Measurements from ENCODE around the gene STX8. TPM values are rescaled to one million over a fixed set of nuclear protein-coding genes. Genes with fewer than 3 reads are reported as not detected.
A peak's percentile ranks its signal among the peaks of the same experiment; 100 is the strongest.

STX8 gene
- total RNA-seq, 4 donors from 2014 or later: 22.0 to 67.3 (median 46.5) TPM

- intact Hi-C loops (cut with DNase I; ENCODE audit: low total_unique reads): no loop called here
- TF ChIP-seq POLR2A (IDR thresholded peaks at IDR 0.05): no peak
- TF ChIP-seq, protein P1, sequence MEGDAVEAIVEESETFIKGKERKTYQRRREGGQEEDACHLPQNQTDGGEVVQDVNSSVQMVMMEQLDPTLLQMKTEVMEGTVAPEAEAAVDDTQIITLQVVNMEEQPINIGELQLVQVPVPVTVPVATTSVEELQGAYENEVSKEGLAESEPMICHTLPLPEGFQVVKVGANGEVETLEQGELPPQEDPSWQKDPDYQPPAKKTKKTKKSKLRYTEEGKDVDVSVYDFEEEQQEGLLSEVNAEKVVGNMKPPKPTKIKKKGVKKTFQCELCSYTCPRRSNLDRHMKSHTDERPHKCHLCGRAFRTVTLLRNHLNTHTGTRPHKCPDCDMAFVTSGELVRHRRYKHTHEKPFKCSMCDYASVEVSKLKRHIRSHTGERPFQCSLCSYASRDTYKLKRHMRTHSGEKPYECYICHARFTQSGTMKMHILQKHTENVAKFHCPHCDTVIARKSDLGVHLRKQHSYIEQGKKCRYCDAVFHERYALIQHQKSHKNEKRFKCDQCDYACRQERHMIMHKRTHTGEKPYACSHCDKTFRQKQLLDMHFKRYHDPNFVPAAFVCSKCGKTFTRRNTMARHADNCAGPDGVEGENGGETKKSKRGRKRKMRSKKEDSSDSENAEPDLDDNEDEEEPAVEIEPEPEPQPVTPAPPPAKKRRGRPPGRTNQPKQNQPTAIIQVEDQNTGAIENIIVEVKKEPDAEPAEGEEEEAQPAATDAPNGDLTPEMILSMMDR (IDR thresholded peaks at IDR 0.05): no peak
- Histone ChIP-seq H3K9me3 (no peaks in the 10 kb centered on the region), H3K27me3 (no peaks in the 10 kb centered on the region), H3K4me1 (no peaks in the 10 kb centered on the region), H3K4me3 (peak overlapping the region in 1 of 2 donors; percentile 15), H3K36me3 (no peaks in the 10 kb centered on the region), H3K27ac (peak overlapping the region; percentile 81 to 84)
- DNase-seq: peak in 1 of 2 donors; percentile 39
Measured at GRCh38 chr17:9286434-9286833, 289.2 kb downstream of the STX8 start.

DNA sequence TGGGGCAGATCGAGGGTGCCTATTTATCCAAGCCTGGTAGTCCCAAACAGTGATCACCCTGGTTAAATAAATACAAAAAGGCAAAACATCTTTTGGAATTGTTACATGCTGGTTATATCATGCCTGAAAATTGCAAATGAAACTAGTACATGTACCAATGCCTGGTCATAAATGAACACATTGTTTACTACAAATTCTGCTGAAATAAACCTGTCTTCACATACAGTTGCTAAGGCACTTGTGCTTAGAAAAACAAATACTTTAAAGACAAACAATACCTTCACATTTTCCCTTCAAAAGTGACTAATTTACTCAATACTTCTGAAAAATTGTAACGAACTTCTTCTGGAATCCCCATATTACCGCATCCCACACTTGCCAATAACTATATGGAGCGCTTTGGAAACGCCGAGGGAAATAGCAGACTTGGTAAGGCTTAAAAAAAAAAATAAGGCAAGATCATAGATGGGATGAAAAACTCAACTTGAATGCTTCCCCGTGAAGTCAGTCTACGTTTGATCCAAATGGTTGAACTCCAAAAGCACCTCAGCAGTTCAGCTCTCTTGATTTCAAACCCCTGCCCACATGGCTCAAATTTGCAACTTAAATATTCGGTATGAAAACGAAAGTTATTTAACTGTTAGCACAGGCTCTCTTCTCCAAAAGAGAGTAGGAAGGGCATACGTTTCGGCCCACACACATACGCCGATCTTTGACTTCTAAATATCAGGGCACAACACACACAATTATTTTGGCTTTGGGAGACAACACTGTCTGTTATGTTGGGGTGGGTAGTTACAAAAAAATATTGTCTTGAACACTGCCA, 289.8 kb downstream of the STX8 start:
- H3K4me1 ChIP-seq: no peaks in the 10 kb centered on the region
- H3K27ac ChIP-seq: peak overlapping the region; percentile 81 to 84
- H3K9me3 ChIP-seq: no peaks in the 10 kb centered on the region
- H3K27me3 ChIP-seq: no peaks in the 10 kb centered on the region
- intact Hi-C loops (cut with DNase I; ENCODE audit: low total_unique reads): no loop called here
- no peaks in the 10 kb centered on the region for H3K36me3 ChIP-seq
- no peak for DNase-seq
- peak overlapping the region in 1 of 2 donors; percentile 15 for H3K4me3 ChIP-seq
- TF ChIP-seq, protein P1 (IDR thresholded peaks at IDR 0.05): no peak
- no peak for TF ChIP-seq POLR2A (IDR thresholded peaks at IDR 0.05)

DNA sequence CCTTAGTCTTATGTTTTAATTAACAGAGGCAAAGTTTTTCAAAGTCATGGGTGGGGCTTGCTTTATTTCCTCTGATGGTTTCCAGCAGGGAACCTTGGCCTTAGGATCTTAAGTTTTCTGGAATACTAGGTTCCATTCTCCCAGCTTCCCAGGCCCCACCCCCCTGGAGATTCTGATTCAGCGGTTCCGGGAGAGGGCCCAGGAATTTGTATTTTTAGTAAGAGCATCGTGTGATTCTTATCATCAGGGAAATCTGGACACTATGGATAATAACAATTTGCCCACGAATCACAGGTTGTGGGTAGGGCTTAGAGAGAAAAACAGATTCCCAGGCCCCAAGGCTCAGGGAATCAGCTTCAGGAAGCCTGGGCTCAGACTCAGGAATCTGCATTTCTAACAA, 290.7 kb downstream of the STX8 start:
- Histone ChIP-seq H3K36me3 (no peaks in the 10 kb centered on the region), H3K27ac (peak overlapping the region; percentile 81 to 84), H3K9me3 (no peaks in the 10 kb centered on the region), H3K27me3 (no peaks in the 10 kb centered on the region), H3K4me3 (no peak overlapping the region), H3K4me1 (no peaks in the 10 kb centered on the region)
- TF ChIP-seq POLR2A (IDR thresholded peaks at IDR 0.05): no peak
- TF ChIP-seq, protein P1 (IDR thresholded peaks at IDR 0.05): no peak
- DNase-seq: peak; percentile 52 to 70
- intact Hi-C loops (cut with DNase I; ENCODE audit: low total_unique reads): no loop called here

- Histone ChIP-seq H3K36me3 (no peaks in the 10 kb centered on the region), H3K27ac (peak overlapping the region; percentile 81 to 84), H3K27me3 (no peaks in the 10 kb centered on the region), H3K9me3 (no peaks in the 10 kb centered on the region), H3K4me3 (no peak overlapping the region), H3K4me1 (no peaks in the 10 kb centered on the region)
- DNase-seq: no peak
- intact Hi-C loops (cut with DNase I; ENCODE audit: low total_unique reads): no loop called here
- no peak for TF ChIP-seq POLR2A (IDR thresholded peaks at IDR 0.05)
- TF ChIP-seq, protein P1 (IDR thresholded peaks at IDR 0.05): no peak
Measured at GRCh38 chr17:9283909-9284308, 291.7 kb downstream of the STX8 start.

DNA sequence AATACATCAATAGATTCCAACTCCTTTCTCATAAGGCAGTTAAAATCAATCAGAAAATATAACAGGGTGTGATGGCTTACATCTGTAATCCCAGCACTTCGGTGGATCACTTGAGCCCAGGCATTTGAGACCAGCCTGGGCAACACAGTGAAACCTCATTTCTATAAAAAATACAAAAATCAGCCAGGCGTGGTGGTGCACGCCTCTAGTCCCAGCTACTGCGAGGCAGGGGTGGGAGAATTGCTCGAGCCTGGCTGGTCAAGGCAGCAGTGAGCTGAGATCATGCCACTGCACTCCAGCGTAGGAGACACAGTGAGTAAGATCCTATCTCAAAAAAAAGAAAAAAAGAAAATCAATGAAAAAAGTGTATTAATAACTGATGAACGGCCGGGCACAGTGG, 295.7 kb downstream of the STX8 start:
- H3K4me1 ChIP-seq: no peaks in the 10 kb centered on the region
- no peaks in the 10 kb centered on the region for H3K27me3 ChIP-seq
- TF ChIP-seq POLR2A (IDR thresholded peaks at IDR 0.05): no peak
- TF ChIP-seq, protein P1 (IDR thresholded peaks at IDR 0.05): no peak
- intact Hi-C loops (cut with DNase I; ENCODE audit: low total_unique reads): no loop called here
- DNase-seq: no peak
- H3K27ac ChIP-seq: no peak overlapping the region
- no peak overlapping the region for H3K4me3 ChIP-seq
- H3K36me3 ChIP-seq: no peaks in the 10 kb centered on the region
- no peaks in the 10 kb centered on the region for H3K9me3 ChIP-seq
